HG03066 (cell line): ENCODE results near the gene SNAPC2.
"Not testable (repeated sequence)": the region's sequence is repeated elsewhere in the genome, so short reads cannot be mapped to it uniquely, and the experiment has no call there.

Experiments
- ATAC-seq: cut with Tn5 transposase; IDR thresholded peaks from one replicate; pipeline ENCODE4 v1.9.1; 2021; ENCODE audit warnings: low read depth; ENCODE audit not compliant: unreplicated experiment

Gene SNAPC2

DNA sequence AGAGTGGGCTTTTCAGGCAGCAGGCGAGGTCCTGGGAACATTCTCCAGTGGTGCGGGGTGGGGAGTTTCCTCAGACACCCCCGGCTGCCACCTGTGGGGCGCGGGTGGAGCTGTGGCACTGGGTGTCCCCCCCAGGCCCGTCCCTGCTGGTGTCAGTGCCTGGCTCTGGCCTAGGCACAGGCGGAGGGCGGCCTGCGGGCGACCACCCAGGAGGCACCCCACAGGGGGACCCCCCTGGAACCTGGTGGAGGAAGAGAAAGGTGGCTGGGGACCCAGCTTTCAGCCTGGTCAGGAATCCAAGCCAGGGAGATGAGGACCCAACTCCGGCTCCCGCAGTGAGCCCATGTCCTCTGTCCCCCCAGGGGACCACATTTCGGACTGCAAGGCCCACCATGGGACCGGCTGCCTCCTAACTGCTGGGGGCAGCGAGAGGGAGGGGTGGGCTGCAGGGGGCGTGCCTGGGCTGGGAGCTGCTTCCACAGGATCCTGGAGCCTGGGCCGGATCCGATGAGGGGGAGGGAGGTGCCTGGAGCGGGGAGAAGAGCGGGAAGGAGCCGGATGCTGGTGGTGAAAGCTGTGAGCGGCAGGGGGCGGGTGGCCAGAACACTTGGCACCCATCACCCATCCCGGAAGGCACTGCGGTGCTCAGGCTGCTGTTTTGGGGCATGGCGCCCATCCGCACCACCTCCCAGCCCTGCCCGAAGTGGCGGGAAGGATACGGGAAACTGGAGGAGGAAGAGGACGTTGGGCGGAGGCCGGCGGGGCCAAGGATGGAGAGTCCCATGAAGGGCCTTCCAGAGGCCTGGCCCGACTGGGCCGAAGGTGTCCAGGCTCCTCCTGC, 11.3 kb downstream of the SNAPC2 start:
- no peak for ATAC-seq

DNA sequence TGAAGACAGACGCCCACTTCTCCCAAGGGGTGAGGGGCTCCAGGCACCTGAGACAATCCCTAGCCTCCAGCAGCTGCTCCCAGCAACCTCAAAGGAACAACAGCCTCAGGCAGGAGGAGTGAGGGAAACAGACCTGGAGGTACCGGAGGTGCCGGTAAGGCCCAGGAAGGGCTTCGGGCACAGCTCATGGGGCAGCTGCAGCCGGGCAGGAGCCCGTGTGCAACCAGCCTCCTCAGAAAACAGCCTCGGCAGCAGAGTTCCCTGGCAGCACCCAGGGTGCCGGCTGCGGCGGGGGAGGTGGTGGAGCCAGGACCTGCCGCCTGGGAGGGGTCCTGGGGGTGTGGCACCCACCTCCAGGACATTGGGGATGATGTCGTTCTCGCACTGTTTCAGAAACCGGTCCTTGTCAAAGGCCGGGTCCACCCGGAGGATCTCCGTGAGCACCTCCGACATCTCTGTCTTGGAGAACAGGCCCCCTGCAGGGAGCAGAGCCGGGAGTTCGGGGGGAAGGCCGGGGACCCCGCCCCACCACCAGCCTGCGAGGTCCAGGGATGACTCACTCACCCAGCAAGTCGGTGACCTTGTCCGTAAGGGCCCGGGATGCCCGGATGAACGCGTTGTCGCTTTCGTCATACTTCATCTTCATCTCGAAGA, 12.3 kb downstream of the SNAPC2 start:
- no peak for ATAC-seq

DNA sequence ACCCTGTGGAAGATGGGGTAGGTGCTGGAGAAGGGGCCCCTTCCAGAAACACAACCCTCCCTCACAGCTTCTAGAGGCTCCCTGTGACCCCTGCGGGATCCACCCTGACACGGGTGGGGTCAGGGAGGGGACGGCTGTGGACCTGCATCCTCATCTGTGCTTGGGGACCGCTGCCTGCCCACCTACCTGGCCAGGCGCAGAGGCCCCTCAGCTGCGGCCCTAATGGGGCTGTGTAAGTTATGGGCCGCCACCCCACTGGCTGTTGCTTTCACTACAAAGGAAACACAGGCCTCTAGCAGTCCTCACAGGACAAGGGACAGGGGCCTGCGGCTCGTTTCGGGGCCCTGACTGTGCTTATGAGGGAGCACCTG, 12.8 kb downstream of the SNAPC2 start:
- ATAC-seq, result no peak

- no peak for ATAC-seq
These were observed 13.3 kb downstream of the SNAPC2 start for GRCh38 chr19:7933411-7933810.

DNA sequence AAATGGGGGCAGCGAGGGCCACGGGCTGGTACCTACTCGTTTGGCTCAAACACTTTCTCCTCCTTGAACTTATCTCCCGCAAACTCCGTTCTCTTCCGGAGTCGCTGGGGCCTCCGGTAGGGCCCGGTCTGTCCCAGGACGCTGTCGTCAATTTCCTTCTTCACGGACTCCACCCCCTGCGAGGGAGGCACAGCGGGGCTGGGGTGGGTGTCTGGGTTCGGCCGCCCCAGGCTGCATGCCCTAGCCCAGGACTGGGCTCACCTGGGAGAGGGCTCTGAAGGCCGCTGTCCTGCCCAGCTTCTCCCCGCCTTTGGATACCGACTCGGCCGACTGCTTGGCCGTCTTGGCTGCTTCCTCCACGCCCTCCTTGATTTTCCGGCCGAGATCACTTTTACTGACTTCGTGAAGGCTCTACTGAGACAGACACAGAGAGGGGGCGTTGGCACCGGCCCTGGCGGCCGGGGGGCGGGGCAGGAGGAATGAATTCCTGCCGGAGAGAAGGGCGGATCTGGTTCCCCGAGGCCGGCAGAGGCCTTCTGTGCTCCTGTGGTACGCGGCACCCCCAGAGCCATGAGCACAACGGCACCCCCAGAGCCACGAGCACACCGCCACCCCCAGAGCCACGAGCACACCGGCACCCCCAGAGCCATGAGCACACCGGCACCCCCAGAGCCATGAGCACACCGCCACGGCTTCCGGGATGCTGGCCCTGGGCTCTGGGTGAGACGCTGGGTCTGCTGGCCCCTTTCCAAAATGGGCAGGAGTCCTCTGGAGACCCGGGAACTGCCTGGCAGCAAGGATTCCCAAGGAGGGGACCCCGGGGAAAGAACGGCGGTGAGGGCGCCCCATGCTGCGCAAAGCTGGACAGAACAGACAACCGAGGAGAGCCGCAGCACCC, 13.9 kb downstream of the SNAPC2 start:
- no peak for ATAC-seq

DNA sequence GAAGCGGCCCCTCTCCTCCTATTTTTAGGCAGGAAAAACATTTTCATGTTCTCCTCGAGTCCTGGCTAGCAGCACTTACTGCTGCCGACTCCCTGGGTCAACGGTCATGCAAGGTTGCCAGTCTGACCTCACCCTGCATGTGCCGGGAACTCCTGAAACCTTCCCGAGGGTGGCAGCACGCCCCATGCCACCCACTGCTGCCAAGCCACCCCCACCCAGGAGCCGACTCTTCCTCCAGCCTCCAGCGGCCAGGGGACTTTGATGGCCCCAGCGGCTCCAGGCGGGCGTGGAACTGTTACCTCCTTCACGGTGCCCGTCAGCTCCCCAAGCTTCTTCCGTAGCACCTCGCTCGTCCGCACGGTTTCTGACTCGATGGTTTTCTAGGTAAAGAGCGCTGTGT, 14.6 kb downstream of the SNAPC2 start:
- no peak for ATAC-seq

- ATAC-seq, result no peak
These were observed 20.7 kb downstream of the SNAPC2 start for GRCh38 chr19:7940841-7941240.

GRCh38 chr19:7941895-7942596, 21.9 kb downstream of the SNAPC2 start:
- no peak for ATAC-seq

DNA sequence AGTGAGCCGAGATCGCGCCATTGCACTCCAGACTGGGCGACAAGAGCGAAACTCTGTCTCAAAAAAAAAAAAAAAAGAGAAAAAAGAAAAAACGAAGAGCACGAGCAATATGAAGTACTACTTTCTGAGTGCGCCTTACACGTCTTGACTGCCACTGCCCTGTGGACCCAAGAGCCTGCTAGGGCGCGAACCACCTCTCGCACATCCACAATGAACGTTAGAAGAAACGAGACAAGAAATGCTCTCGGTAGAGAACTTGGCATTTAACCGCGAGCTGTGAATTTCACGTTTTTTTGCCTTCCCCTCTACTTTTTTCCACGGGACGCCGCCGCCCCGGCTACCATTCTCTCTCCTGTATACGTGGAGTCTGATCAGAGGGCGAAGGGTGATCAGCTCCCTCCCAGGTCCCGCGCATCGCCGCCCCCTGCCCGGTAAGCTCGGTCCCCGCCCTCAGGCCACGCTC, 22.9 kb downstream of the SNAPC2 start:
- peak; percentile 4 for ATAC-seq

GRCh38 chr19:7943444-7944176, 23.5 kb downstream of the SNAPC2 start, which contains the start of gene TIMM44:
Gene TIMM44 (minus strand): TSS chr19:7943666. CDS start chr19:7943651, 15 bp downstream.
- ATAC-seq, result peak; percentile 94

- ATAC-seq, result peak; percentile 38
These were observed 24.1 kb downstream of the SNAPC2 start for GRCh38 chr19:7944177-7944761.

DNA sequence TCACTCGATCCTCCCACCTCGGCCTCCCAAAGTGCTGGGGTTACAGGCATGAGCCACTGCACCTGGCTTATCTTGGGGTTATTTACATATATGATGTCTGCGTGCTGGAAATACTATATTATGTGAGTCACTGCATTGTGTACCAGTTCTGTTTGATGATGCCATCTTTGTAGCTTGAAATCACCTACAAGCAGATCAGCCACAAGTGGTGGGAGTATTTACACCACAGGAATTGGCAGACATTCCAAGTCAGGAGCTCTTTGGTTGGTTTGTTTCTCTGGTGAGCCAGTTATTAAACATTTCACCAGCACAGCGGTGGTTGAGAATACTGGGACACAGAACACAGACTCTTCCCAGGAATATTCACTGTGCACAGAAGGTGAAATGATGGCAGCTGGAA, 27.8 kb downstream of the SNAPC2 start:
- no peak for ATAC-seq

GRCh38 chr19:7953060-7953459, 32.9 kb downstream of the SNAPC2 start:
- ATAC-seq, result no peak

- no peak for ATAC-seq
These were observed 33.4 kb downstream of the SNAPC2 start for GRCh38 chr19:7953576-7953975.

DNA sequence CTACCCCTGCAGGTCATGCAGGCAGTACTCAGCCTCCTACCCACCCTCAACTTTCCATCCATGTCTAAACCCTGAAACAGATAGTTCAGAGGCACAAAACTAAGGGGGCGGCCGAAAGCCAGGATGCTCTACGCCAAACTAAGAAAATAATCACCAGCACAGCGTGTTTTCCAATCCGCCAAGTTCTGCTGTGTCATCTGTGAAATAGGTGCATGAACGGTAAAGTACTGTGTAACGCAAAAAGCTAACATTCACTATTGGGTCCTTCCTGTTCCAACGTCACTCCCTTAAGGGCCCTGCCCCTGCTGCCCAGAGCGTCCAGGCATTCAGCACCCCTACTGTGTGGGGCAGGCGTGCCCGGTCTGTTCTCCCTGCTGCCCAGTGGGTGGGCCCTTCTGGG, 35.6 kb downstream of the SNAPC2 start:
- no peak for ATAC-seq

GRCh38 chr19:7959211-7959610, 39.1 kb downstream of the SNAPC2 start:
- ATAC-seq, result no peak

DNA sequence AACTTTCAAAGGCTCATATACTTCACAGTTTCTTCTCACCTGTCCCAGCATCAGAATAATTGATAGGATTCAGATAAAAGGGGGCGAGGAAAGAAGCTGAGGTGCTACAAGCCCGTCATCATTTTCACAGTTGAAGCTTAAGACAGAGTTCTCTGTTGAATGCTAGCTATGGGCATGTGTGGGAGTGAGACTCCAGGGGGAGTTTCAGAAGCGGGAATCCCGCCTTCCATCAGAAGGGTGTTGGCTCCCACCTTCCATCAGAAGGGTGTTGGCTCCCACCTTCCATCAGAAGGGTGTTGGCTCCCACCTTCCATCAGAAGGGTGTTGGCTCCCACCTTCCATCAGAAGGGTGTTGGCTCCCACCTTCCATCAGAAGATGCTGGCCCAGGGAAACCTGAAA, 40.9 kb downstream of the SNAPC2 start:
- ATAC-seq, result not testable (repeated sequence)

DNA sequence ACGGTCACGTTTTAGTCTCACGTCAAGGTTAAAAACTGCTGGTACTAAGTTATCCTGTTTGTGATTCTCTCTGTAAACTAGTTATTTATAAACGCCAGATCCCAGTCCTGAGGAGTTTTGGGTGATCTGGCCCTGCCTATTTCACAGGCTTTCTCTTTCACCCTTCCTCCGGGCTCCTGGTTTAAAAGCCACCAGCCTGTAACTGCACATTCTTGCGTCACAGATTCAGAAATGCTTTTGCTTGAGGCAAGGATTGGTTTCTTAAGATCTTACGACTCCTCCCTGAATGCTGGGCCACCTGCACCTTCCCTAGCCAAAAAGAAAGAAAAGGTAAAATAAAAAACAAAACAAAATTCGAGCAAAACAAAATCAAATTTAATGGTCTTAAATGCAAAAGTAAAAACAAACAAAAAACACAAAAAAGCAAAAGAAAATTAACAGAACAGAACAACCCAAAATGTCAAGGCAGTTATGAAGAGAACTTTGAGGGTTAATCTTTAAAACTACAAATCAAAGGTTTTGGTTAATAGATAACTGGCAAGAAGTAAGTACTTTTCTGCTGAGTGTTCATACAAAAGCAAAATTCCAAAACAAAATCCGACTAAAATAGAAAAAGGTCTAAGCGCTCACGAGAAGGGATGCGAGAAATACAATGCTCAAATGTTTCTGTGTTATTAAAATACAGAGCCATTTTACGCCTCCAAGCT, 41.9 kb downstream of the SNAPC2 start:
- no peak for ATAC-seq
